ENCODE measurements around the gene PGPEP1. TPM values are rescaled to one million over a fixed set of nuclear protein-coding genes. Genes with fewer than 3 reads are reported as not detected.
"Not testable (repeated sequence)": the region's sequence is repeated elsewhere in the genome, so short reads cannot be mapped to it uniquely, and the experiment has no call there.

The PGPEP1 gene
- total RNA-seq, 1 donor from 2014 or later = 38.8 TPM

DNA sequence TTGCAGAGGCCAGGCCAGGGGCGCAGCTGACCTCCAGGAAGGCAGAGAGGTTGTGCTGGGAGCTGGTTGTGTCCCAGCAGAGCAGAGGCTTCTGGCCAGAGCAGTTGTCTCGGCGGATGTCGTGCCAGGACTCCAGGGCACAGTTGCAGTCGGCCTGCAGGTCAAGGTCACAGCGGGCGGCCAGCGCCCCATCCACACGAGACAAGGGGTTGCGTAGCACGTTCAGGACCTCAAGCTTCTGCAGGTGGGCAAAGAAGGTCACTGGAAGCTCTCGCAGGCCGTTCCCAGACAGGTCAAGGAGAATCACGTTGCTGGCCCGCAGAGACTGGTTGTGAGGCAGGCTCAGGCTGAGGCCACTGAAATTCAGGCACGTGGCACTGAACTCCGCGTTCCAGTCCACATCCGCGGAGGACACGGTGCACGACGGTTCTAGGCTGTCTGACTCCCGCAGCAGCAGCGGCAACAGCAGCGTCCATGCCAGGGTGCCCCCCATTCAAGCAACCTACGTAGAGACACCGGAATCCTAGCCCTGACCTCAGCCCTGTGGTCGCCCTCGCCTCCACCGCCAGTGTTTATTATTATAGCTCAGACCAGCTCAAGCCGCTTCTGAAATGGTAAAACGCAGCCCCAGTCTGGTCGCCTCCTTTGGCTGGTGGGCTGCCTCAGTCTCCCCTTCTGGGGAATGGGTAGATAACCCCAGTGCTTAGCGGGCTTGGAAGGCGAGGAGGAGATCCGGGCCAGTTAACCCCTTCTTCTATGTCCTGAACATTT lies 56.3 kb downstream of the PGPEP1 start:
- intact Hi-C loops (cut with micrococcal nuclease) = no loop called here
- peaks cover 24% of the 10 kb centered on the region for H3K4me1 ChIP-seq
- H3K4me3 ChIP-seq = peak overlapping the region; percentile 48
- H3K9me3 ChIP-seq (replicated peaks) = no peaks in the 10 kb centered on the region
- no peak for DNase-seq
- peak overlapping the region; percentile 51 for H3K27ac ChIP-seq (replicated peaks)
- no peaks in the 10 kb centered on the region for H3K36me3 ChIP-seq
- TF ChIP-seq, protein P1, sequence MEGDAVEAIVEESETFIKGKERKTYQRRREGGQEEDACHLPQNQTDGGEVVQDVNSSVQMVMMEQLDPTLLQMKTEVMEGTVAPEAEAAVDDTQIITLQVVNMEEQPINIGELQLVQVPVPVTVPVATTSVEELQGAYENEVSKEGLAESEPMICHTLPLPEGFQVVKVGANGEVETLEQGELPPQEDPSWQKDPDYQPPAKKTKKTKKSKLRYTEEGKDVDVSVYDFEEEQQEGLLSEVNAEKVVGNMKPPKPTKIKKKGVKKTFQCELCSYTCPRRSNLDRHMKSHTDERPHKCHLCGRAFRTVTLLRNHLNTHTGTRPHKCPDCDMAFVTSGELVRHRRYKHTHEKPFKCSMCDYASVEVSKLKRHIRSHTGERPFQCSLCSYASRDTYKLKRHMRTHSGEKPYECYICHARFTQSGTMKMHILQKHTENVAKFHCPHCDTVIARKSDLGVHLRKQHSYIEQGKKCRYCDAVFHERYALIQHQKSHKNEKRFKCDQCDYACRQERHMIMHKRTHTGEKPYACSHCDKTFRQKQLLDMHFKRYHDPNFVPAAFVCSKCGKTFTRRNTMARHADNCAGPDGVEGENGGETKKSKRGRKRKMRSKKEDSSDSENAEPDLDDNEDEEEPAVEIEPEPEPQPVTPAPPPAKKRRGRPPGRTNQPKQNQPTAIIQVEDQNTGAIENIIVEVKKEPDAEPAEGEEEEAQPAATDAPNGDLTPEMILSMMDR (IDR thresholded peaks at IDR 0.05; ENCODE audit: borderline replicate concordance) = no peak
- peaks cover 23% of the 10 kb centered on the region for H3K27me3 ChIP-seq (ENCODE audit: low read depth)

GRCh38 chr19:18397242-18398202 lies 57.1 kb downstream of the PGPEP1 start, which contains the start of gene LRRC25:
Gene LRRC25 (minus strand): TSS chr19:18397622. CDS start chr19:18396963, 659 bp downstream.
- no peaks in the 10 kb centered on the region for H3K36me3 ChIP-seq
- TF ChIP-seq, protein P1 (IDR thresholded peaks at IDR 0.05; ENCODE audit: borderline replicate concordance) = no peak
- peaks cover 23% of the 10 kb centered on the region for H3K27me3 ChIP-seq (ENCODE audit: low read depth)
- peak within 1 kb of the TSS; percentile 48 for H3K4me3 ChIP-seq
- peaks cover 24% of the 10 kb centered on the region for H3K4me1 ChIP-seq
- H3K27ac ChIP-seq (replicated peaks) = peak within 1 kb of the TSS; percentile 51
- intact Hi-C loops (cut with micrococcal nuclease) = no loop called here
- H3K9me3 ChIP-seq (replicated peaks) = no peaks in the 10 kb centered on the region
- peak; percentile 46 for DNase-seq

- intact Hi-C loops (cut with micrococcal nuclease) = no loop called here
- Histone ChIP-seq H3K36me3 (no peaks in the 10 kb centered on the region), H3K27ac (replicated peaks) (no peak overlapping the region), H3K4me3 (no peak overlapping the region), H3K27me3 (ENCODE audit: low read depth) (peaks cover 23% of the 10 kb centered on the region), H3K4me1 (peaks cover 24% of the 10 kb centered on the region), H3K9me3 (replicated peaks) (no peaks in the 10 kb centered on the region)
- no peak for DNase-seq
- TF ChIP-seq, protein P1 (IDR thresholded peaks at IDR 0.05; ENCODE audit: borderline replicate concordance) = no peak
Observed at GRCh38 chr19:18399008-18399407, 58.6 kb downstream of the PGPEP1 start.

GRCh38 chr19:18401580-18402112 lies 61.2 kb downstream of the PGPEP1 start:
- Histone ChIP-seq H3K27ac (replicated peaks) (peak overlapping the region; percentile 23), H3K9me3 (replicated peaks) (no peaks in the 10 kb centered on the region), H3K4me3 (no peak overlapping the region), H3K36me3 (no peaks in the 10 kb centered on the region), H3K4me1 (peaks cover 17% of the 10 kb centered on the region), H3K27me3 (ENCODE audit: low read depth) (peaks cover 17% of the 10 kb centered on the region)
- TF ChIP-seq, protein P1 (IDR thresholded peaks at IDR 0.05; ENCODE audit: borderline replicate concordance) = peak; percentile 39
- peak; percentile 63 for DNase-seq
- intact Hi-C loops (cut with micrococcal nuclease) = no loop called here

DNA sequence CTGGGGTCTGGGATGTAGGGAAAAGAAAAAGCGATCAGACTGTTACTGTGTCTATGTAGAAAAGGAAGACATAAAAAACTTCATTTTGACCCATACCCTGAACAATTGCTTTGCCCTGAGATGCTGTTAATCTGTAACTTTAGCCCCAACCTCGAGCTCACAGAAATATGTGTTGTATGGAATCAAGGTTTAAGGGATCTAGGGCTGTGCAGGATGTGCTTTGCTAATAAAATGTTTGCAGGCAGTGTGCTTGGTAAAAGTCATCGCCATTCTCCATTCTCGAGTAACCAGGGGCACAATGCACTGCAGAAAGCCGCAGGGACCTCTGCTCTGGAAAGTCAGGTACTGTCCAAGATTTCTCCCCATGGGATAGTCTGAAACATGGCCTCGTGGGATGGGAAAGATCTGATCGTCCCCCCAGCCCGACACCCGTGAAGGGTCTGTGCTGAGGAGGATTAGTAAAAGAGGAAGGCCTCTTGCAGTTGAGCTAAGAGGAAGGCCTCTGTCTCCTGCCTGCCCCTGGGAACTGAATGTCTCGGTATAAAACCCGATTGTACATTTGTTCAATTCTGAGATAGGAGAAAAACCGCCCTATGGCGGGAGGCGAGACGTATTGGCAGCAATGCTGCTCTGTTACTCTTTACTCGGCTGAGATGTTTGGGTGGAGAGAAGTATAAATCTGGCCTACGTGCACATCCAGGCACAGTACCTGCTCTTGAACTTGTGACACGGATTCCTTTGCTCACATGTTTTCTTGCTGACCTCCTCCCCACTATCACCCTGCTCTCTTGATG lies 62.3 kb downstream of the PGPEP1 start:
- H3K27ac ChIP-seq (replicated peaks) = peak overlapping the region; percentile 8

GRCh38 chr19:18405754-18406153 lies 65.4 kb downstream of the PGPEP1 start:
- H3K27ac ChIP-seq (replicated peaks); DNase-seq; intact Hi-C loops (cut with micrococcal nuclease); H3K4me3 ChIP-seq; H3K9me3 ChIP-seq (replicated peaks); H3K4me1 ChIP-seq; H3K36me3 ChIP-seq; H3K27me3 ChIP-seq (ENCODE audit: low read depth): not testable (repeated sequence)

More for the DNA sequence above, 62.3 kb downstream of the PGPEP1 start:
- DNase-seq; intact Hi-C loops (cut with micrococcal nuclease); H3K4me3 ChIP-seq; H3K36me3 ChIP-seq; H3K27me3 ChIP-seq (ENCODE audit: low read depth); H3K4me1 ChIP-seq; H3K9me3 ChIP-seq (replicated peaks): not testable (repeated sequence)
